Thoracic aorta (tissue), 2 donors: ENCODE results near the gene TEX13A. TPM values are rescaled to one million over a fixed set of nuclear protein-coding genes. Genes with fewer than 3 reads are reported as not detected.

Experiments used
- ATAC-seq: fragments of 150-250 bp; one replicate; pipeline ENCODE4 v1.8.0; 2017; ENCODE audit warnings: low read depth; ENCODE audit not compliant: insufficient number of reproducible peaks, low FRiP score
- DNase-seq: peaks from one replicate; pipeline ENCODE4 v3.0.0-alpha.2; 2020; ENCODE audit warnings: low spot score
- H3K27ac ChIP-seq, 2 donors: fragments of 200-600 bp; sonication (generic); 1 replicate in 1 of 2; 2 replicates in 1 of 2; pipeline ENCODE4 v1.5.1; 2016; ENCODE audit warnings: mild to moderate bottlenecking in 2 of 2, moderate library complexity in 2 of 2
- H3K27me3 ChIP-seq: fragments of 200-600 bp; sonication (generic); replicated peaks from 2 replicates; pipeline ENCODE4 v1.6.0; 2016; ENCODE audit warnings: mild to moderate bottlenecking; ENCODE audit not compliant: insufficient read depth
- H3K36me3 ChIP-seq: fragments of 200-600 bp; sonication (generic); one replicate; pipeline ENCODE4 v1.5.1; 2016
- H3K4me1 ChIP-seq, 2 donors: fragments of 200-600 bp; sonication (generic); 1 replicate in 1 of 2; 2 replicates in 1 of 2; pipeline versions ENCODE4 v1.5.1 to v1.6.0; 2016; ENCODE audit warnings: low read depth in 2 of 2, mild to moderate bottlenecking in 1 of 2; ENCODE audit not compliant: control insufficient read depth in 1 of 2
- H3K4me3 ChIP-seq: fragments of 200-600 bp; sonication (generic); 2 replicates; pipeline ENCODE4 v1.5.1; 2016; ENCODE audit warnings: mild to moderate bottlenecking
- H3K9me3 ChIP-seq: fragments of 200-600 bp; sonication (generic); 2 replicates; pipeline ENCODE4 v1.5.1; 2016
- CTCF ChIP-seq: fragments of 200-600 bp; sonication (generic); IDR thresholded peaks from one replicate; pipeline ENCODE4 v1.5.1; 2019; ENCODE audit warnings: antibody characterized with exemption
- total RNA-seq, 2 donors: library from RNA; depleted of rRNA; stranded (reverse); fragments of >200 nt; gene quantifications; one replicate each; pipeline versions ENCODE4 v1.1.0 to v1.2.3, GENCODE V29; 2016

The TEX13A gene
- total RNA-seq = not detected

GRCh38 chrX:105220636-105221035, at the start of gene TEX13A:
TEX13A (minus strand) TSS chrX:105220694; CDS start chrX:105220397, 297 bp downstream.
- H3K4me1 ChIP-seq = no peaks in the 10 kb centered on the region
- no peak for ATAC-seq
- no peak for TF ChIP-seq CTCF
- no peak within 1 kb of the TSS for H3K4me3 ChIP-seq
- no peak for DNase-seq
- no peaks in the 10 kb centered on the region for H3K9me3 ChIP-seq
- H3K27ac ChIP-seq = no peak within 1 kb of the TSS
- H3K36me3 ChIP-seq = no peaks in the 10 kb centered on the region
- H3K27me3 ChIP-seq = no peaks in the 10 kb centered on the region

GRCh38 chrX:105269386-105269785, 48.9 kb upstream of the TEX13A start:
- no peaks in the 10 kb centered on the region for H3K36me3 ChIP-seq
- no peak for TF ChIP-seq CTCF
- ATAC-seq = no peak
- H3K27me3 ChIP-seq = no peaks in the 10 kb centered on the region
- H3K4me1 ChIP-seq = no peaks in the 10 kb centered on the region
- DNase-seq = no peak
- H3K27ac ChIP-seq = no peak overlapping the region
- H3K9me3 ChIP-seq = no peaks in the 10 kb centered on the region
- H3K4me3 ChIP-seq = no peak overlapping the region

- H3K4me3 ChIP-seq = no peak overlapping the region
- H3K36me3 ChIP-seq = no peaks in the 10 kb centered on the region
- no peak for DNase-seq
- no peaks in the 10 kb centered on the region for H3K27me3 ChIP-seq
- no peaks in the 10 kb centered on the region for H3K4me1 ChIP-seq
- TF ChIP-seq CTCF = no peak
- H3K27ac ChIP-seq = no peak overlapping the region
- no peaks in the 10 kb centered on the region for H3K9me3 ChIP-seq
- no peak for ATAC-seq
Measured at GRCh38 chrX:105267167-105267566, 46.7 kb upstream of the TEX13A start.

- DNase-seq (no peak), ATAC-seq (no peak)
- H3K4me3 ChIP-seq = no peak overlapping the region
- H3K4me1 ChIP-seq = no peaks in the 10 kb centered on the region
- no peaks in the 10 kb centered on the region for H3K27me3 ChIP-seq
- no peak for TF ChIP-seq CTCF
- H3K27ac ChIP-seq = no peak overlapping the region
- no peaks in the 10 kb centered on the region for H3K36me3 ChIP-seq
- no peaks in the 10 kb centered on the region for H3K9me3 ChIP-seq
Measured at GRCh38 chrX:105266456-105266855, 46.0 kb upstream of the TEX13A start.

- TF ChIP-seq CTCF = no peak
- H3K9me3 ChIP-seq = no peaks in the 10 kb centered on the region
- H3K4me3 ChIP-seq = no peak overlapping the region
- H3K27me3 ChIP-seq = no peaks in the 10 kb centered on the region
- no peaks in the 10 kb centered on the region for H3K36me3 ChIP-seq
- no peak for ATAC-seq
- H3K27ac ChIP-seq = no peak overlapping the region
- no peak for DNase-seq
- H3K4me1 ChIP-seq = no peaks in the 10 kb centered on the region
Measured at GRCh38 chrX:105265093-105265492, 44.6 kb upstream of the TEX13A start.
